Fibroblast of pulmonary artery (primary cell): Measurements from ENCODE around the gene GATA2.

Experiments used
- DNase-seq: peaks from one replicate; pipeline ENCODE4 v3.0.0-alpha.2; 2010; ENCODE audit warnings: low read depth
- H3K4me3 ChIP-seq: replicated peaks from 2 replicates; pipeline ENCODE4 v1.5.1; 2011; ENCODE audit warnings: low read depth, mild to moderate bottlenecking, control low read depth, low read length, moderate library complexity
- TF ChIP-seq, protein P1 (sequence below): IDR thresholded peaks from 2 replicates; pipeline ENCODE4 v1.5.1; 2011; ENCODE audit warnings: mild to moderate bottlenecking, control low read depth, low read length, inconsistent platforms; ENCODE audit errors: missing control alignments

GATA2 gene

DNA sequence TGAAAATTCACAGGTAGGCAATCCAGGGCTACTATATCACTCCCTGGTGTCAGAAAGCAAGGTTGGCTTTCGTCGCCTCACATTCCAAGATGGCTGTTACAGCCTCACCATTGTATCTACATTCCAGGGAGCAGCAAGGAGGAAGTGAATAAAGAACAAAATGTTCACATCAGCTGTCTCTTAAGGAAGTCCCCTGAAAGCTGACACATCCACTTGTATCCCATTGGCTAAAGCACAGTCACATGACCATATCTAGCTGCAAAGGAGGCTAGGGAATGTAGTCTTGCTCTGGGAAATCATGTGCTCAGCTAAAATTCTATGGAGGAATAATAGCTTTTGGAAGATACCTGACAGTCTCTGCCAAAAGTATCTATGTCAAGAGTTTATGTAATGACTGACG is 12.8 kb upstream of the GATA2 start:
- TF ChIP-seq, protein P1, sequence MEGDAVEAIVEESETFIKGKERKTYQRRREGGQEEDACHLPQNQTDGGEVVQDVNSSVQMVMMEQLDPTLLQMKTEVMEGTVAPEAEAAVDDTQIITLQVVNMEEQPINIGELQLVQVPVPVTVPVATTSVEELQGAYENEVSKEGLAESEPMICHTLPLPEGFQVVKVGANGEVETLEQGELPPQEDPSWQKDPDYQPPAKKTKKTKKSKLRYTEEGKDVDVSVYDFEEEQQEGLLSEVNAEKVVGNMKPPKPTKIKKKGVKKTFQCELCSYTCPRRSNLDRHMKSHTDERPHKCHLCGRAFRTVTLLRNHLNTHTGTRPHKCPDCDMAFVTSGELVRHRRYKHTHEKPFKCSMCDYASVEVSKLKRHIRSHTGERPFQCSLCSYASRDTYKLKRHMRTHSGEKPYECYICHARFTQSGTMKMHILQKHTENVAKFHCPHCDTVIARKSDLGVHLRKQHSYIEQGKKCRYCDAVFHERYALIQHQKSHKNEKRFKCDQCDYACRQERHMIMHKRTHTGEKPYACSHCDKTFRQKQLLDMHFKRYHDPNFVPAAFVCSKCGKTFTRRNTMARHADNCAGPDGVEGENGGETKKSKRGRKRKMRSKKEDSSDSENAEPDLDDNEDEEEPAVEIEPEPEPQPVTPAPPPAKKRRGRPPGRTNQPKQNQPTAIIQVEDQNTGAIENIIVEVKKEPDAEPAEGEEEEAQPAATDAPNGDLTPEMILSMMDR, result no peak
- H3K4me3 ChIP-seq, result no peak overlapping the region
- DNase-seq, result peak; percentile 38

DNA sequence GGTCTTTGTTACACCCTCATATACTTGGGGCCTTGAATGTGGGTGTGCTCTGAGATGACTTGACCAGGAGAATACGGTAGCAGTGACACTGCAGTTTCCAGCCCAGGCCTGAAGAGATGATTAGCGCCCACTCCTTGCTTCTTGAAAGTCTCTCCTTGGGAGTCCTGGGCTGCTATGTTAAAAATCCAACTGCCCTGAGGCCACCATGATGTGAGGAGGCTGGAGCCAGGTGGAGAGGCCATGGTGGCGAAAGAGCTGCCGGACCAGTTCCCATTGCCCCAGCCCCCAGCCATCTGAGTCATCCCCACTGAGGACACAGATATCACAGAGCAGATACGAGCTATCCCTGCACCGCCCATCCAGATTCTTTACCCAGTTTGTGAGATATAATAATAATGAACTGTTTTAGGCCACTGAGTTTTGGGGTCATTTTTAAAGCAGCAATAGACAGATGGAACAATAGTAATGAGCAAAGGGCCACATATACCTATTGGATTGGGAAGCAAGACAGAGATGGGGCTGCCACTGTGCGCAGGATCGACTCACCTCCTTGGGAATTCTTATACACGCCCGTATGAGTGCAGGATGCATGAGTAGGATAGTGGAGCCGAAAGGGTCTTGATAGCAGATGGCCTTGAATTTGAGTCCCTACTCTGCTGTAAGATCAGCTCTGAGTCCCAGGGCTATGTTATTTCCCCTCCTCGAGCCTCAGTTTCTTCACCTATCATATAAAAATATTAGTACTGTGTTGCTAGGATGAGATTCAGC is 12.1 kb upstream of the GATA2 start:
- no peak for DNase-seq
- no peak overlapping the region for H3K4me3 ChIP-seq
- TF ChIP-seq, protein P1, result no peak

DNA sequence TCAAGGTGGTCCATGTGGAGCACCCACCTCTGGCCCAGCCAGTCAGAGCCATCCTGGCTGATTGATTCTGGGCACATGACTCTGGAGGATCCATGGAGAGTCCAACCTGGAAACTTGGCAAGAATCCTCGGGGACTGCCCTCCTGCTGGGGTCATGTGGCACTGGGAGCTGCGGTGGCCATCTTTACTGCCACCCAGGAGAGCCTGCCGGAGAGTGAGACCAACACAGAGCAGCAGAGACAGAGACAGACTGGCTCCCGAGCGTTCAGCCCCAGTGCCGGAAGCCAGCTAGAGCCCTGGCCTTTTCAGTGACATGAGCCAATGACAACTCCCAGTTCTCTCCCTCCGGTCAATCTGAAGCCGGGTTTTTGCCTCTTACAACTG is 11.5 kb upstream of the GATA2 start:
- no peak overlapping the region for H3K4me3 ChIP-seq
- TF ChIP-seq, protein P1, result no peak
- no peak for DNase-seq

DNA sequence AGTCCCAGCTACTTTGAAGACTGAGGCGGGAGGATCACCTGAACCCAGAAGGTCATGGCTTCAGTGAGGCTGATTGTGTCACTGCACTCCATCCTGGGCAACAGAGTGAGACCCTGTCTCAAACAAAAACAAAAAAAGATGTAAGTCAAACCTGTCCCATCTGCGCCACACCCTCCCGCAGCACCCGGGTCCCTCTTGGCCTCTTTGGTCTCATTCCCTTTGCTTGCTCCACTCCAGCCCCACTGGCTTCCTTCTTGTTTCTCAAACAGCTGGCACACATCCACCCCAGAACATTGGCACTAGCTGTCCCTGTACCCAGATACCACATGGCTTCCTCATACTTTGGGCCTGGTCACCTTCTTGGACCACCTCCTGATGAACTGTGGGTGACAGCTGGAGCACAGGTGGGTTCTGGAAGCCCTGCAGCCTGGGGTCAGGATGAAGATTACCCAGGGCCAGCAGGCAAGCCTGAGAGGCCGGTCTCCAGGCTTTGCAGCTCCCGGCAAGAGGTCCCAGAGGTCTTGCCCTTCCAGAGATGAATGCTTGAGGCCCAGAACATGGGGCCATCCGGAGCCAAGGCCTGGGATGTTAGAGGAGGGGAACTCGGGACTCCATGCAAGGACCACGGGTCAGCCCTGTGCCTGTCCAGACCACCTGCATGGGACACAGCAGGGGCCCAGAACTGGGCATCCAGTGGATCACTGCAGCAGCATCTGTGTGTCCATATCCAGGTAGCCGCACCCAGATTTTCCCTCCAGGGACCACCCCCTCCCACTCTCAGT is 10.9 kb upstream of the GATA2 start:
- DNase-seq, result no peak
- TF ChIP-seq, protein P1, result no peak
- no peak overlapping the region for H3K4me3 ChIP-seq

DNA sequence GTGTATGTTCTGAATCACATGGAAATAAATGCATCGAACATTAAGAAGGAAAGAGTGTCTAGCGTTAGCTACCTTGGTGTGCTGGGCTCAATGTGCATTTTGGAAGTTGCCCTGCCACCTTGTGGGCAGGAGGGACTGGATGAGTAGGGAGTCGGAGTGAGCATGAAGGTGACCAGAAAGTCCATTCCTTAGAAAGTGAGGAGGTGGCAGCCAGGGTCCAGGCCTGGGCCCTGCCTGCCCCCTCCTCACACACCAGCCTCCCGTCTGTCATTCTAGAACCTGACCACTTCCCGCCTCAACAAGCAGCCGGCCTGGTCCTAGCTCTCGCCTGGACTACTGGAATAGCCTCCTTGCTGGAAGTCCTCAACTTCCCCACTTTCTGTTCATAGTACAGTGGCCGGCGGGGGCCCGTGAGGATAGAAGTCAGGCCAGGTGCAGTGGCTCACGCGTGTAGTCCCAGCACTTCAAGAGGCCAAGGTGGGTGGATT is 10.2 kb upstream of the GATA2 start:
- TF ChIP-seq, protein P1, result peak; percentile 16
- no peak for DNase-seq
- H3K4me3 ChIP-seq, result no peak overlapping the region

DNA sequence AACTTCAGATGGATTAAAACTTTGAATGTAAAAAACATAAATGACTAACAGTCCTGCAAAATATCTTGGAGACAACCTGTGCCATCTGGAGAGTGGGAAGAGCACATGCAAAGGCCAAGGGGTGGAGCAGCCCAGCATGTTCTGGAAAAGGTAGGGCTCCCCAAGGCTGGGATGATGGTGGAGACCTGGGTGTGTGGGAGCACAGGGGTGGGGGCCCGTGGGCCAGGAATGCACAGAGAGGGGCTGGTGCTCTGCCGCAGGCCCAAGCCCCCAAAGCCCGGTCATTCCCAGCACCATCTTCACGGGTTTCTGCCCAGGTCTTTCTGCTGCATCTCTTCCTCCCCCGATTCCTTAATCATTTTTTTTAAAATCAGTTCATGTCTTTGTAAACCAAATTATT is 9.7 kb upstream of the GATA2 start:
- H3K4me3 ChIP-seq, result no peak overlapping the region
- DNase-seq, result no peak
- TF ChIP-seq, protein P1, result no peak
